GM18511 (cell line): Measurements from ENCODE around the gene TALDO1.

ENCODE experiments used
- ATAC-seq: cut with Tn5 transposase; IDR thresholded peaks from one replicate; pipeline ENCODE4 v1.9.1; 2021; ENCODE audit warnings: mild to moderate bottlenecking, moderate library complexity; ENCODE audit not compliant: unreplicated experiment

TALDO1 gene

GRCh38 chr11:747158-748006 lies at the start of gene TALDO1:
Gene TALDO1, plus strand, starts transcription at chr11:747464. Its CDS starts 18 bp downstream, at chr11:747482.
- peak; percentile 88 for ATAC-seq

DNA sequence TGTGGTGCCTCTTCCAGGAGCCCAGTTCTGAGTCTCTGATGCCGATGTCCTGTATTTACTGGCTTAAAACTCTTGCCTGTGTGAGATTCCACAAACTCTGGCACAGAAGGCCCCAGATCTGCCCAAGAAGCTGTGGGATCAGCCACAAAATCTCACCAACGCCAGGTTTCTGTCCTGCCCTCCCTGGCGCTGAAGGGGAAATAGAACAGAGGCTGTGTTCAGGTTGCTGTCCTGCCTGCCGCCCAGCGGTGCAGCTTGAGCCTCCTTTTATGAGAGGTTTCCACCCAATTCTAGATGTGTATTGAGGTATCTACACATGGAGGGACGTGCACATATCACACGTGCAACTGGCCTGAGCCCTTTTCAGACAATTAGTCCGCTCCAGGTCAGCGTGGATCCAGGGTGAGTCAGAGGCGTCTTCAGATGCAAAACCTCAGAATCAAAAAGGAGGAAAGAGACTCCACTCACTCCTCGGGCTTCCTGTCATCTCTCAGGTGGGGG lies 49.4 kb upstream of the TALDO1 start:
- ATAC-seq: no peak

DNA sequence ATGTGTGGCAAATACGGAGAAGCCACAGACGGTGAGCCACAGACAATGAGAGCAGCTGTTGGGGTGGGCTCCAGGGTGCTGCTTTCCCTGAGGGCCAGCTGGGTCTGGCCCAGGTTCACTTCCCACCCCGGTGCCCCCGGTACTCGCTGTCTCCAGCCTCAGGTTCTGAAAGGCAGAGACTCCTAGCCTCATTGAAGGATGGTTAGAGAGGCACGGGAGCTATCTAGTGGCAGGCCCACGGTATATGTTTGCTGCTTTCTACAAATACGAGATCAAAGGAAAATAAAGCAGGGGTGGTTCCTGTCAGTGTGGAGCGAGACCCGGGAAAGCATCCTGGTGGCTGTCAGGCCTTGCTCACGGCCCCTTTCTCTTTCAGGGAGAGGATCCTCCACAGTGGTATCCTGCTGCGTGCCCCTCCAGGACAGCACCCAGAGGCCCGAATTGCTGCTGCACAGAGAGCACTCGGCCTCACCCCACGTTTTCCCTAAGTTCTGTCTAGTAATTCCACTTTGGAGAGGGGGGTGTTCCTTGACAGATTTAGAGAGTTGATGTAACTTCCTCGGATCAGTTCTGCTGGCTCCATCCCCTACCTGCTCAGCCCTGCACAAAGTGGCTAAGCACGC lies 48.7 kb upstream of the TALDO1 start:
- no peak for ATAC-seq

- no peak for ATAC-seq
Measured at GRCh38 chr11:699116-699508, 48.2 kb upstream of the TALDO1 start.

- ATAC-seq: no peak
Measured at GRCh38 chr11:699753-700152, 47.5 kb upstream of the TALDO1 start.

- no peak for ATAC-seq
Measured at GRCh38 chr11:701741-702461, 45.4 kb upstream of the TALDO1 start.

DNA sequence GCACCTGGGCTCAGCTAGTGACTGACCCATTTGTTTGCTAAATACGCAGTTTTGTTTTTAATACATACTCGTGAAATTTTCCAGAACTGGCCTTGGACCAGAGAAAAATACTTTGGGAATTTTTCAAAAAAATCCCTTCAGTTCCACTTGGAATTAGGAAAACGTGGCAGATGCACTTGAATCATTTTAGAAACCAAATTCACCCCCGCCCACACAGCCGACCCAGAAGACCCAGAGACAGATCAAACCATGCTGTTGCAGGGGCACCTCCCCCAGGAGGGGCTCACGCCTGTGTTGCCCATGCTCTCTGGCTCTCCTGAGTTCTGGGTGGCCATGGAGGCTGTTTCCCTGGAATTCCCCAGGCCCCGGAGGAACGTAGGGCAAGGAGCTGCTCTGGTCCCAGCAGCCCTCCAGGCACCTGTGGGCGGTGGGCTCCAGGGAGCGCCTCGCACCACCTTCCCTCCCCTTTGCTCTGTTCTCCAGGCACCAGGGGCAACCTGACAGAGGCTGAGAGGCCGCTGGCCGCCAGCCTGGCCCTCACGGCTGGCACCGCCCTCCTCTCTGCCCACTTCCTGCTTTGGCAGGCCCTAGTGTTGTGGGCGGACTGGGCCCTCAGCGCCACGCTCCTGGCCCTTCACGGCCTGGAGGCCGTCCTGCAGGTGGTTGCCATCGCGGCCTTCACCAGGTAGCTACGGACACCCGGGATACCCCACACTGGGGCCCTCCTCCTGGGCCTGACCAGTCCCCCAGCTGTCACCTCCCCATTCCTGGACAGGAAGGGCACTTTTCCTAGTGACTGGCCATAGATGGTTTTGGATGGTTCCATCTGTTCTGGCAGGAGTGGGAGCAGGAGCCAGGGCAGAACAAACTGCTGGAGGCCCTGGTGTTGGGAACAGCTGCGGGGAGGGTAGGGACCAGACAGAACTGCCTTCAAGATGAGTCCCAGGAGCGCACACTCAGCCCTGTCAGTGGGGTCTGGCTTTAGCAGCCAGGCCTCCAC lies 44.5 kb upstream of the TALDO1 start:
- ATAC-seq: no peak

- no peak for ATAC-seq
Measured at GRCh38 chr11:703506-703905, 43.8 kb upstream of the TALDO1 start.

DNA sequence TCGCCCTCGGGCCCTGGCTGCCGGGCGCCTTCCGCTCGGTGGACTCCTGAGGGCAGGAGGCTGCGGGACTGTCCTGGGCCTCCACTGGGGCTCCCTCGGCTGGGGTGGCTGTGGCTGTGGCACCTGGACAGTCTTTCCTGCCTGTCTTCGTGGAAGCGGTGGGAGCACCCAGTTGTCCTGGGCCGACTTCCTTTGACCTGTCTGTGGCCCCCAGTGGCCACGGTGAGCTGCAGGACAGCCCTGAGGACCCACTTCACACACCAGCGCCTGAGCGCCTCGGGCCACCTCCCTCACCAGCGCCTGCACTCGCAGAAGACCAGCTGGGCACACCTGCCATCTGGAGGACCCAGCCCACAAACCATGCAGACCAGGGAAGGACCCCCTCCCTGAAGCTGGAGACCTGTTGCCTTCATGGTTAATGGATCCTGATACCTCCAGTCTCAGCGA lies 43.0 kb upstream of the TALDO1 start:
- ATAC-seq: no peak

GRCh38 chr11:704781-705645 lies 42.3 kb upstream of the TALDO1 start:
- ATAC-seq: no peak

DNA sequence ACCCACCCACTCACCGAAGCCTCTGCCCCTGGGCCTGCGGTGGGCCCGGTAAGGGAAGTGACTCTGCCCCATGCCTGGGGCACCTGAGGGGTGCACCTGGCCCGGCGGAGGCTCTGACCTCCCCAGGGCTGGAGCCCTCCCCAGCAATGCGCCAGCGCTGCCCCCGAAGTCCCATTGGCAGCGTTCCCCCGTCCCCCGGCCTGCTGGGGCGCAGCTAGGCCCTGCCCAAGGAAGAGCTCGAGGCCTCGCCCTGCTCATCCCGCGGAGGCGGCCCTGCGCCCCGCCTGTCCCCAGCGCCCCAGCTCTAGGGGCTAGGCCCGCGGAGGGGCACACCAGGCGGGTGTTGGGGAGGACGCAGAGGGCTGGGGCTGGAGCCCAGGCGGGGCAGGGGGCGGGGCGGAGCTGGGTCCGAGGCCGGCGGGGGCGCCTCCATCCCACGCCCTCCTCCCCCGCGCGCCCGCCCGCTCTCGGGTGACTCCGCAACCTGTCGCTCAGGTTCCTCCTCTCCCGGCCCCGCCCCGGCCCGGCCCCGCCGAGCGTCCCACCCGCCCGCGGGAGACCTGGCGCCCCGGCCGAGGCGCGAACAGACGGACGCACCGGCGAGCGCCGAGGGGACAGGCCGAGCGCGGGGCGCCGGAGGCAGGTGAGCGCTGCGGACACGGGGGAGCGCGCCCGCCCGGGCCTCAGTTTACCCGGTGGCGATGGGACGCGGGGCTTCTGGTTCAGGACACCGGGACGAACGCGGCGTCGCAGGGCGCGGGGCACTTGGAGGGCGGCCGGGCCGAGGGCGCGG lies 41.4 kb upstream of the TALDO1 start, which contains the start of gene EPS8L2:
Gene EPS8L2, plus strand, starts transcription at position 586 of the 793 bp plus-strand sequence. CDS start 3,177 bp downstream, outside the sequence.
- no peak for ATAC-seq

GRCh38 chr11:706439-706956 lies 40.8 kb upstream of the TALDO1 start:
- no peak for ATAC-seq

GRCh38 chr11:706957-707816 lies 40.1 kb upstream of the TALDO1 start:
- ATAC-seq: no peak

GRCh38 chr11:707817-708420 lies 39.3 kb upstream of the TALDO1 start:
- ATAC-seq: no peak

- no peak for ATAC-seq
Measured at GRCh38 chr11:708511-708910, 38.8 kb upstream of the TALDO1 start.

- ATAC-seq: no peak
Measured at GRCh38 chr11:709109-709997, 37.9 kb upstream of the TALDO1 start.
